Ishikawa (cell line): Measurements from ENCODE around the gene RGS21.

Experiments used
- CREB1 ChIP-seq: IDR thresholded peaks from 2 replicates; pipeline ENCODE4 v1.6.1; 2012; ENCODE audit warnings: low read depth
- FOXM1 ChIP-seq: IDR thresholded peaks from 2 replicates; pipeline ENCODE4 v1.6.1; 2012; ENCODE audit warnings: low read depth, borderline replicate concordance
- RAD21 ChIP-seq: IDR thresholded peaks from 2 replicates; pipeline ENCODE4 v1.6.1; 2012; ENCODE audit warnings: low read depth
- TAF1 ChIP-seq: IDR thresholded peaks from 2 replicates; pipeline ENCODE4 v1.6.1; 2012; ENCODE audit warnings: low read depth, mild to moderate bottlenecking
- TEAD4 ChIP-seq: IDR thresholded peaks from 2 replicates; pipeline ENCODE4 v1.6.1; 2012
- TF ChIP-seq, protein P1 (sequence below): IDR thresholded peaks from 2 replicates; pipeline ENCODE4 v1.6.1; 2012

DNA sequence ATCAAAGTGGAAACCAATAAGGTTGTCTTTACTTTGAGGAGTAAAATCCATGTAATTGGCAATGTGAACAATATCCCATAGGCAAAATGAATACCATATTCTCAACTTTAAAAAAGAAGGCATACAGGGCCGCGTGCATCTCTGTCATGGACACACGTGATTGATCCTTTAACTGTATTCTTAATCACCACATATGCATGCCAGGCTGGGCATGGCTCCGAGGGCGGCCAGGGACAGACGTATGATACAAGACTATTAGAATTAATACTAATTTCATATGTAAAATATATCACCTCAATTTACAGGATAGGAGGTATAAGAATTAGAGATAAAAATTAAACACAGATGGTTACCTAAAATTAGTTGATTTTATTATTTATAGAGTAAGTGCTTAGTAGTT is 11.2 kb downstream of the RGS21 start:
- TF ChIP-seq CREB1 (no peak), FOXM1 (no peak), TAF1 (no peak), RAD21 (no peak), TEAD4 (no peak)
- TF ChIP-seq, protein P1, sequence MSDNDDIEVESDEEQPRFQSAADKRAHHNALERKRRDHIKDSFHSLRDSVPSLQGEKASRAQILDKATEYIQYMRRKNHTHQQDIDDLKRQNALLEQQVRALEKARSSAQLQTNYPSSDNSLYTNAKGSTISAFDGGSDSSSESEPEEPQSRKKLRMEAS = no peak
